GM21367 (cell line): ENCODE results near the gene FRMD4A.

Experiments
- ATAC-seq: cut with Tn5 transposase; IDR thresholded peaks from one replicate; pipeline ENCODE4 v1.9.1; 2021; ENCODE audit not compliant: unreplicated experiment

The FRMD4A gene

GRCh38 chr10:13637303-13637856, 693.3 kb downstream of the FRMD4A start:
- ATAC-seq = no peak

- ATAC-seq = no peak
Observed at GRCh38 chr10:13636776-13637175, 693.9 kb downstream of the FRMD4A start.

- ATAC-seq = no peak
Observed at GRCh38 chr10:13634207-13634606, 696.5 kb downstream of the FRMD4A start.

- ATAC-seq = no peak
Observed at GRCh38 chr10:13633689-13634088, 697.0 kb downstream of the FRMD4A start.

- no peak for ATAC-seq
Observed at GRCh38 chr10:13632884-13633440, 697.8 kb downstream of the FRMD4A start.

GRCh38 chr10:13632440-13632839, 698.3 kb downstream of the FRMD4A start:
- ATAC-seq = no peak

- ATAC-seq = no peak
Observed at GRCh38 chr10:13631594-13631993, 699.1 kb downstream of the FRMD4A start.

GRCh38 chr10:13630231-13630630, 700.5 kb downstream of the FRMD4A start:
- ATAC-seq = no peak

GRCh38 chr10:13629116-13629515, 701.6 kb downstream of the FRMD4A start:
- ATAC-seq = no peak

GRCh38 chr10:13628661-13629060, 702.1 kb downstream of the FRMD4A start:
- no peak for ATAC-seq

- no peak for ATAC-seq
Observed at GRCh38 chr10:13627459-13628310, 703.0 kb downstream of the FRMD4A start.

- ATAC-seq = no peak
Observed at GRCh38 chr10:13624630-13625029, 706.1 kb downstream of the FRMD4A start.

- ATAC-seq = no peak
Observed at GRCh38 chr10:13621931-13622330, 708.8 kb downstream of the FRMD4A start.

GRCh38 chr10:13617116-13617515, 713.6 kb downstream of the FRMD4A start:
- no peak for ATAC-seq

GRCh38 chr10:13615650-13616300, 714.9 kb downstream of the FRMD4A start:
- ATAC-seq = no peak

GRCh38 chr10:13614530-13615332, 716.0 kb downstream of the FRMD4A start:
- ATAC-seq = no peak

GRCh38 chr10:13613519-13613918, 717.2 kb downstream of the FRMD4A start:
- no peak for ATAC-seq

GRCh38 chr10:13612654-13613373, 717.9 kb downstream of the FRMD4A start:
- no peak for ATAC-seq

GRCh38 chr10:13608246-13608853, 722.4 kb downstream of the FRMD4A start:
- no peak for ATAC-seq
